Measurements from ENCODE around the gene MED26. TPM values are rescaled to one million over a fixed set of nuclear protein-coding genes. Genes with fewer than 3 reads are reported as not detected.

Gene MED26
- total and polyA plus RNA-seq, 2 of the 13 experiments (the other 11 are each of a cell fraction or from before 2014, with no cell fraction given), result 3.5 to 3.8 TPM

GRCh38 chr19:16585808-16586476 is 42.1 kb downstream of the MED26 start (continued):
- no peak for TF ChIP-seq KAT7 (CRISPR knock-in tag; IDR thresholded peaks at IDR 0.05; ENCODE audit: borderline replicate concordance)
- no peak for TF ChIP-seq ZSCAN25 (CRISPR knock-in tag; IDR thresholded peaks at IDR 0.05)
- TF ChIP-seq KLF13 (CRISPR knock-in tag; IDR thresholded peaks at IDR 0.05), result no peak
- TF ChIP-seq ZNF296 (CRISPR knock-in tag; conservative IDR thresholded peaks at IDR 0.05), result no peak
- TF ChIP-seq ZNF737 (CRISPR knock-in tag; IDR thresholded peaks at IDR 0.05; ENCODE audit: borderline replicate concordance), result no peak

- no peak for DNase-seq (ENCODE audit: low spot score)
- no TSS peak for BruUV-seq (replicated peaks)
- TF ChIP-seq U2AF1 (optimal IDR thresholded peaks at IDR 0.05; ENCODE audit: low read depth, low read length) (no peak), ZBTB38 (CRISPR knock-in tag; IDR thresholded peaks at IDR 0.05) (no peak), ZNF556 (CRISPR knock-in tag; IDR thresholded peaks at IDR 0.05; ENCODE audit: borderline replicate concordance) (no peak), ZNF274 (CRISPR knock-in tag; IDR thresholded peaks at IDR 0.05) (no peak), ZNF251 (CRISPR knock-in tag; IDR thresholded peaks at IDR 0.05) (no peak), TAF15 (IDR thresholded peaks at IDR 0.05; ENCODE audit: low read depth, low read length, poor library complexity, severe bottlenecking) (no peak), LRRFIP1 (CRISPR knock-in tag; conservative IDR thresholded peaks at IDR 0.05) (no peak), ZNF530 (CRISPR knock-in tag; IDR thresholded peaks at IDR 0.05; ENCODE audit: low read depth) (no peak), GMEB1 (CRISPR knock-in tag; IDR thresholded peaks at IDR 0.05; ENCODE audit: borderline replicate concordance) (no peak)
- H3K4me1 ChIP-seq (ENCODE audit: insufficient read depth, low read length), result peaks cover 16% of the 10 kb centered on the region
- H3K79me2 ChIP-seq (ENCODE audit: insufficient read depth, low read length), result peaks cover 86% of the 10 kb centered on the region
- no peak overlapping the region for H3K4me2 ChIP-seq (ENCODE audit: low read depth, low read length)
- H3K4me3 ChIP-seq (replicated peaks in 1 of 3; ENCODE audit: insufficient read depth in 1 of 3, low read depth in 2 of 3, low read length in 3 of 3), result no peak overlapping the region
- intact Hi-C loops (cut with micrococcal nuclease; ENCODE audit: unreplicated experiment), result no loop called here
- POLR2A ChIA-PET, result interaction anchor here (1.1 kb wide), 1 partner anchor 9 kb away, joined by 3 read pairs; no protein-coding TSS in a partner anchor
- CTCF ChIA-PET (ENCODE audit: low intra/inter-chr PET ratio, low total read pairs), result no interaction called here
- no peaks in the 10 kb centered on the region for H3K27me3 ChIP-seq (ENCODE audit: control insufficient read depth in 1 of 2, insufficient read depth in 2 of 2, low read length in 2 of 2)
- WGBS (ENCODE audit: low lambda C conversion rate), result 91% methylated on average over 12 of the region's 13 CpGs
- no peaks in the 10 kb centered on the region for H3K9me3 ChIP-seq (ENCODE audit: low read length)
- peaks cover 13% of the 10 kb centered on the region; the same call in 1 of the 2 replicates for H4K20me1 ChIP-seq (ENCODE audit: insufficient read depth, low read length)
- no peak overlapping the region for H3K9ac ChIP-seq (ENCODE audit: insufficient read depth, low read depth, low read length)
- in situ Hi-C loops (cut with HindIII; ENCODE audit: extremely low pct_ligation_motif_present, low pct_unique_long_range_greater_than_20kb), result no loop called here
- no peak overlapping the region for H2AFZ ChIP-seq (ENCODE audit: low read length)
- no peak overlapping the region for H3K27ac ChIP-seq (ENCODE audit: extremely low read length, insufficient read depth, low read length)
- FAIRE-seq, result no peak
- no peak; the same call in 2 of the 3 replicates for ATAC-seq
- H3K36me3 ChIP-seq (replicated peaks in 1 of 2; ENCODE audit: control insufficient read depth in 1 of 2, insufficient read depth in 2 of 2, low read length in 2 of 2), result no peaks in the 10 kb centered on the region; a peak in 1 of 5 replicates
Observed at GRCh38 chr19:16585094-16585801, 42.8 kb downstream of the MED26 start.
